Ovary (tissue), 9 donors: ENCODE measurements around the gene ST14. TPM values are rescaled to one million over a fixed set of nuclear protein-coding genes. Genes with fewer than 3 reads are reported as not detected.

Experiments
- polyA plus RNA-seq, 2 donors: library from polyadenylated mRNA; stranded (reverse); fragments of 200-250 nt in 1 of 2; fragments of 350-450 nt in 1 of 2; fragmentation: Illumina TruSeq in 1 of 2; extraction: RNeasy Lipid Tissue Mini Kit (QIAGEN cat#74804) in 1 of 2; gene quantifications; one replicate each; pipeline ENCODE4 v1.2.3, GENCODE V29; 2013 to 2014
- small RNA-seq: library from RNA; depleted of rRNA; stranded (forward); fragments of <200 nt; gene quantifications from one replicate; pipeline ENCODE3, GENCODE V24; 2016
- total RNA-seq, 7 donors: library from RNA; depleted of rRNA in 2 of 7; stranded (reverse); fragments of >200 nt in 2 of 7; fragmentation: NEBNext Ultra II Directional in 3 of 7; extraction: Animal tissue kit (Norgen Biotek cat#: 25700) in 3 of 7; gene quantifications; one replicate each; pipeline versions ENCODE4 v1.1.0 to v1.2.4, GENCODE V29; 2016 to 2023
- donor health status: DM: no; HTN: no; CAD: no; lungs with moderate emphysema.
- donor health status: DM: no; HTN: no; CAD: no.
- donor health status: Bipolar disorder and iron deficiency.
- donor health status: DM: yes; HTN: yes; CAD: no.
- donor health status: DM: no; HTN: no; CAD: no.
- donor health status: DM: yes; HTN: yes; CAD: no.

ST14 gene
- total and polyA plus RNA-seq, 9 donors = 0.18 to 76.2 (median 4.5) TPM

Small RNA genes lying within 50 kb of the gene (small RNA-seq; reads per million reads assigned to genes)
- gene RF00015 = not detected

Other genes with a start within 250 kb of the ST14 start
- 1 to 10 TPM; 5.4 to 9.4 (median 8.2) TPM for gene PRDM10, start 156.9 kb upstream of the ST14 start, total RNA-seq
- 1 to 10 TPM; 2.5 to 3.4 TPM for gene PRDM10, start 156.9 kb upstream of the ST14 start, polyA plus RNA-seq
- gene APLP2, start 89.9 kb upstream of the ST14 start, total RNA-seq = 100 to 1,000 TPM; 198 to 281 (median 251) TPM
- gene APLP2, start 89.9 kb upstream of the ST14 start, polyA plus RNA-seq = 100 to 1,000 TPM; 245 to 466 TPM
- 10 to 100 TPM; 46.9 to 83.0 (median 60.4) TPM for gene ZBTB44, start 155.1 kb downstream of the ST14 start, total RNA-seq
- 10 to 100 TPM; 19.1 to 22.8 TPM for gene ZBTB44, start 155.1 kb downstream of the ST14 start, polyA plus RNA-seq